Measurements from ENCODE around the gene CHST14.

DNA sequence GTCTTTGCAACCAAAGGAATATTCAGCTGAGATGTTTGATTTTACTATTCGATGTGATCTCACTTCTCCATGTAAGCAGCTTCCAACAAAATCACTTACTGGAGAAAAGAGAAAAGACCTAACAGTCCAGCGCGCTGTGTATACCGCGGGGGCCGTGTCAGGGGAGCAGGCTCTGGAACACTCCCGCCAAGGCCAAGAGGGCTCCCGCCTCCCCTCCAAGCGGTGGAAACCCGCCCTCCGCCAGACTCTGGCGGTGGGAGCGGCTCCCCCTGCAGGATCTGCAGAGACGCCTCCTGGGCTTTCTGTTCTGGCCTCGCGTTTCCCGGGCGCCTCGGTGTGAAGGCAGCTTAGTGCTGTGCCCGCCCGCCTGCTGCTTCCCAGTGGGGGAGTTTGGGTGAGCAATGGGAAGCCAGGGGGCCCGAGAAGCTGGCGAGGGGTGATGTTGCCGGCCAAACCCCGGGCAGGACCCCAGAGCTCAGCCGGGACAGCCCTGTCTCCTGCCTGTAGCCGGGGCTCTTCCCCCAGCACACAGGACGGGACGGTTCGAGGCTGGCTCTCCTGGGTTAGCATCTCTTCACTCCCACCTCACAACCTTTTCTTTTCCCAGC, 36.3 kb downstream of the CHST14 start:
- peak; percentile 69 for TF ChIP-seq CTCF (IDR thresholded peaks at IDR 0.05)
- TF ChIP-seq FOXM1 (IDR thresholded peaks at IDR 0.05; ENCODE audit: low read depth) = no peak
- TF ChIP-seq YY1 (IDR thresholded peaks at IDR 0.05; ENCODE audit: low read depth) = no peak
- TF ChIP-seq, protein P1, sequence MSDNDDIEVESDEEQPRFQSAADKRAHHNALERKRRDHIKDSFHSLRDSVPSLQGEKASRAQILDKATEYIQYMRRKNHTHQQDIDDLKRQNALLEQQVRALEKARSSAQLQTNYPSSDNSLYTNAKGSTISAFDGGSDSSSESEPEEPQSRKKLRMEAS (IDR thresholded peaks at IDR 0.05; ENCODE audit: low read depth) = peak; percentile 78
- 0 out of 2 replicates have a peak, but pooled peaks have one; percentile 7 for TF ChIP-seq TCF12 (IDR thresholded peaks at IDR 0.05)
- no peak for TF ChIP-seq MXI1 (IDR thresholded peaks at IDR 0.05; ENCODE audit: low read depth, low read length)
- no peak for TF ChIP-seq NFIC (IDR thresholded peaks at IDR 0.05; ENCODE audit: borderline replicate concordance)
- no peak for TF ChIP-seq USF2 (IDR thresholded peaks at IDR 0.05; ENCODE audit: borderline replicate concordance, low read depth, low read length)
- TF ChIP-seq EP300 (IDR thresholded peaks at IDR 0.05; ENCODE audit: borderline replicate concordance in 1 of 2, low read depth in 1 of 2, low read length in 1 of 2) = no peak
- peak; percentile 64 for TF ChIP-seq RAD21 (IDR thresholded peaks at IDR 0.05; ENCODE audit: low read length)
- TF ChIP-seq JUND (IDR thresholded peaks at IDR 0.05) = no peak
- peak; percentile 62 for TF ChIP-seq SMC3 (IDR thresholded peaks at IDR 0.05; ENCODE audit: low read depth, low read length)
- no peak for TF ChIP-seq POLR2AphosphoS5 (IDR thresholded peaks at IDR 0.05; ENCODE audit: low read depth, low read length)
- TF ChIP-seq EZH2phosphoT487 (IDR thresholded peaks at IDR 0.05; ENCODE audit: borderline replicate concordance, low read depth) = no peak

All from SK-N-SH (cell line).